NOMO-1 (cell line): ENCODE data around the gene PCOLCE2.

ENCODE experiments used
- DNase-seq, 2 experiments: peaks; one replicate each; lab custom pipeline; 2025; ENCODE audit not compliant: unreplicated experiment in 2 of 2; lab: John Stamatoyannopoulos, UW

The PCOLCE2 gene

GRCh38 chr3:142888481-142889211 is at the start of gene PCOLCE2:
TSS of gene PCOLCE2 (minus strand) at chr3:142889083. CDS start at chr3:142888896, 187 bp downstream.
- peak; percentile 27 to 41 for DNase-seq

GRCh38 chr3:142935963-142936362 is 47.1 kb upstream of the PCOLCE2 start:
- DNase-seq = no peak

GRCh38 chr3:142934887-142935269 is 46.0 kb upstream of the PCOLCE2 start:
- DNase-seq = no peak

GRCh38 chr3:142934128-142934886 is 45.4 kb upstream of the PCOLCE2 start:
- DNase-seq = no peak

GRCh38 chr3:142931222-142931621 is 42.3 kb upstream of the PCOLCE2 start:
- DNase-seq = peak; percentile 10 to 12

GRCh38 chr3:142930463-142930862 is 41.6 kb upstream of the PCOLCE2 start:
- no peak for DNase-seq

GRCh38 chr3:142929890-142930289 is 41.0 kb upstream of the PCOLCE2 start:
- no peak for DNase-seq

- DNase-seq = peak; percentile 49 to 73
Observed at GRCh38 chr3:142929109-142929508, 40.2 kb upstream of the PCOLCE2 start.

GRCh38 chr3:142926368-142926944 is 37.6 kb upstream of the PCOLCE2 start:
- DNase-seq = no peak

- no peak for DNase-seq
Observed at GRCh38 chr3:142925140-142925539, 36.3 kb upstream of the PCOLCE2 start.

GRCh38 chr3:142923694-142924093 is 34.8 kb upstream of the PCOLCE2 start:
- DNase-seq = no peak

GRCh38 chr3:142916605-142917004 is 27.7 kb upstream of the PCOLCE2 start:
- DNase-seq = no peak

GRCh38 chr3:142915636-142916035 is 26.8 kb upstream of the PCOLCE2 start:
- no peak for DNase-seq

GRCh38 chr3:142914286-142914811 is 25.5 kb upstream of the PCOLCE2 start:
- no peak for DNase-seq

- DNase-seq = no peak
Observed at GRCh38 chr3:142913432-142913831, 24.5 kb upstream of the PCOLCE2 start.

GRCh38 chr3:142912402-142913172 is 23.7 kb upstream of the PCOLCE2 start:
- DNase-seq = no peak

GRCh38 chr3:142910280-142910679 is 21.4 kb upstream of the PCOLCE2 start:
- DNase-seq = no peak

GRCh38 chr3:142909282-142909681 is 20.4 kb upstream of the PCOLCE2 start:
- no peak for DNase-seq

GRCh38 chr3:142907996-142908395 is 19.1 kb upstream of the PCOLCE2 start:
- DNase-seq = no peak

- DNase-seq = peak; percentile 22 to 75
Observed at GRCh38 chr3:142904639-142905436, 16.0 kb upstream of the PCOLCE2 start.
